Chondrocyte (in vitro differentiated cells): ENCODE measurements around the gene CEP290. TPM values are rescaled to one million over a fixed set of nuclear protein-coding genes. Genes with fewer than 3 reads are reported as not detected.
"Not testable (repeated sequence)": the region's sequence is repeated elsewhere in the genome, so short reads cannot be mapped to it uniquely, and the experiment has no call there.

ENCODE experiments used
- DNase-seq: peaks from one replicate; pipeline ENCODE4 v3.0.0; 2021; ENCODE audit warnings: mixed read lengths, low spot score
- H3K27ac Mint-ChIP-seq: one replicate; pipeline ENCODE4 v1.8.0; 2021; ENCODE audit warnings: mild to moderate bottlenecking, moderate library complexity, mixed read lengths; ENCODE audit not compliant: unreplicated experiment
- H3K27me3 Mint-ChIP-seq: 2 replicates; pipeline ENCODE4 v1.8.0; 2021; ENCODE audit warnings: low read depth, mixed read lengths
- H3K36me3 Mint-ChIP-seq: 2 replicates; pipeline ENCODE4 v1.8.0; 2021; ENCODE audit warnings: low read depth, mixed read lengths
- H3K4me1 Mint-ChIP-seq: 2 replicates; pipeline ENCODE4 v1.8.0; 2021; ENCODE audit warnings: low read depth, mild to moderate bottlenecking, mixed read lengths
- H3K4me3 Mint-ChIP-seq: one replicate; pipeline ENCODE4 v1.8.0; 2021; ENCODE audit warnings: mild to moderate bottlenecking, moderate library complexity, mixed read lengths; ENCODE audit not compliant: unreplicated experiment
- H3K9me3 Mint-ChIP-seq: 2 replicates; pipeline ENCODE4 v1.8.0; 2021; ENCODE audit warnings: low read depth, mixed read lengths
- CTCF ChIP-seq: fragments of 200-600 bp; sonication (generic); IDR thresholded peaks from 2 replicates; pipeline ENCODE4 v1.5.0; 2021; ENCODE audit warnings: antibody characterized with exemption, mild to moderate bottlenecking, moderate library complexity
- total RNA-seq: library from RNA; stranded (reverse); gene quantifications from 3 replicates; pipeline ENCODE4 v1.2.1, GENCODE V29; 2021

CEP290 gene
- total RNA-seq, 1 donor from 2014 or later, result 15.0 TPM

GRCh38 chr12:88036353-88036965 is 105.4 kb downstream of the CEP290 start:
- DNase-seq, result no peak

DNA sequence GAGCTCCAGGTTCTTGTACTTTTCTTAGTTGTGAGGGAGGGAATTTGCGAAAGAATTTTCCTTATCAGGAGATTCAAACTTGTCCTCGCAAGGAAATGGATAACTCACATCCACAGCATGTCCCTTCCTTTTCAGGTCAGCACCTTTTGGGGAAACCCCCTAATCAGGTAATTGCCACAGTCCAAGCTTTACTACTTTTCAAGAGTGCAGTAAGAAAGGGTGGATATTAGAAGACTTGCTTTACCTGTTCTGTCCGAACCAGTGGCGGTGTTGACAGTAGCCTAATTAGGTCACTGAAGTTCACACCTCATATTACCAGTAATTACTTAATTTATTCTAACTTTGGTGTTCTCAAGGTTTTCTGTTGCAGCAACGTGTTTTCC is 106.0 kb downstream of the CEP290 start:
- Mint-ChIP-seq H3K4me1 (peaks cover 46% of the 10 kb centered on the region), H3K36me3 (peaks cover 2% of the 10 kb centered on the region), H3K4me3 (peak overlapping the region; percentile 98), H3K27ac (peak overlapping the region; percentile 50), H3K27me3 (no peaks in the 10 kb centered on the region), H3K9me3 (no peaks in the 10 kb centered on the region)
- no peak for DNase-seq
- TF ChIP-seq CTCF, result no peak

More at GRCh38 chr12:88036353-88036965, 105.4 kb downstream of the CEP290 start:
- H3K36me3 Mint-ChIP-seq, result peaks cover 2% of the 10 kb centered on the region
- peak overlapping the region; percentile 98 for H3K4me3 Mint-ChIP-seq
- H3K27me3 Mint-ChIP-seq, result no peaks in the 10 kb centered on the region
- TF ChIP-seq CTCF, result no peak
- H3K9me3 Mint-ChIP-seq, result no peaks in the 10 kb centered on the region
- H3K27ac Mint-ChIP-seq, result peak overlapping the region; percentile 50
- H3K4me1 Mint-ChIP-seq, result peaks cover 50% of the 10 kb centered on the region

GRCh38 chr12:88035271-88035906 is 106.5 kb downstream of the CEP290 start:
- Mint-ChIP-seq H3K27ac (peak overlapping the region; percentile 94), H3K27me3 (no peaks in the 10 kb centered on the region), H3K4me3 (peak overlapping the region; percentile 98), H3K4me1 (peaks cover 41% of the 10 kb centered on the region), H3K36me3 (peaks cover 2% of the 10 kb centered on the region), H3K9me3 (no peaks in the 10 kb centered on the region)
- peak; percentile 7 for TF ChIP-seq CTCF
- DNase-seq, result peak; percentile 95

DNA sequence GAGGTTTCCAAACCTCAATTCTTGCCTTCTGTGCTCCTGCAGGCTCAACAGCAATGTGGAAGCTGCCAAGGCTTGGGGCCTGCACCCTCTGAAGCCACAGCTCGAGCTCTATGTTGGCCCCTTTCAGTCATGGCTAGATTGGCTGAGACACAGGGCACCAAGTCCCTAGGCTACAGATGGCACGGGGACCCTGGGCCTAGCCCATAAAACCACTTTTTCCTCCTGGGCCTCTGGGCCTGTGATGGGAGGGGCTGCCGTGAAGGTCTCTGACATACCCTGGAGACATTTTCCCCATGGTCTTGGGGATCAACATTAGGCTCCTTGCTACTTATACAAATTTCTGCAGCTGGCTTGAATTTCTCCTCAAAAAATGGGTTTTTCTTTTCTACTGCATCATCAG is 110.7 kb downstream of the CEP290 start:
- not testable (repeated sequence) for DNase-seq, H3K4me1 Mint-ChIP-seq, H3K9me3 Mint-ChIP-seq, H3K36me3 Mint-ChIP-seq, H3K4me3 Mint-ChIP-seq, H3K27me3 Mint-ChIP-seq, H3K27ac Mint-ChIP-seq

DNA sequence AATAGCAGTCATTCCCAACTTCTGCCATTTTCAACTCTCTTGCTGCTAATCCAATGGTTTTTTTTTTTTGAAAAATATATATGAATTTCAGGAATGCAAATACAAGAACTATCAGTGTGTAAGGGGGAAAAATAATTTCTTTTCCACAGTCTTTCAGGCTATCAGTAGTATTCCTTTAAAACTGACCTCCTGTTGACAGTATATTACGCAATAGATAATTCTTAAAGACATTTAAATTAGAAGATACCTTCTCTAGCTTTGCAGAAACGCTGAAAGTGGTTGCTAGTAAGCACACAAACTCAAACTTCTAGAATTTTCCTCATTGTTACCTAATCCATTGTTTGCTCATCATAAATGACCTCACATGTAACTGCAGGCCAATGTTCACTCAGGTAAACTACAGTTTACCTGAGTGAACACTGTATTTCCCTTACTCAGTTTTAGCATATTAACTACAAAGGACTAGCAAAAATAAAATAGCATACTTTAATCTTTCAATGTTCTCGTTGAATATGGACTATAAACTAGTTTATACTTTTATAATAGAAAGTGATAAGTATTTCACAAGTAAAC is 112.7 kb downstream of the CEP290 start, which contains the start of gene C12orf50:
C12orf50 (minus strand) TSS at position 309 of the 573 bp plus-strand sequence. CDS start 2,439 bp downstream, outside the sequence.
- H3K27ac Mint-ChIP-seq, result no peak within 1 kb of the TSS
- no peak for TF ChIP-seq CTCF
- H3K9me3 Mint-ChIP-seq, result no peaks in the 10 kb centered on the region
- no peaks in the 10 kb centered on the region for H3K4me1 Mint-ChIP-seq
- H3K27me3 Mint-ChIP-seq, result peaks cover 7% of the 10 kb centered on the region
- no peak within 1 kb of the TSS for H3K4me3 Mint-ChIP-seq
- DNase-seq, result no peak
- H3K36me3 Mint-ChIP-seq, result no peaks in the 10 kb centered on the region
